GM19035 (cell line): Measurements from ENCODE around the gene SMURF2.

ENCODE experiments used
- ATAC-seq: cut with Tn5 transposase; IDR thresholded peaks from one replicate; pipeline ENCODE4 v1.9.1; 2021; ENCODE audit not compliant: unreplicated experiment

SMURF2 gene

DNA sequence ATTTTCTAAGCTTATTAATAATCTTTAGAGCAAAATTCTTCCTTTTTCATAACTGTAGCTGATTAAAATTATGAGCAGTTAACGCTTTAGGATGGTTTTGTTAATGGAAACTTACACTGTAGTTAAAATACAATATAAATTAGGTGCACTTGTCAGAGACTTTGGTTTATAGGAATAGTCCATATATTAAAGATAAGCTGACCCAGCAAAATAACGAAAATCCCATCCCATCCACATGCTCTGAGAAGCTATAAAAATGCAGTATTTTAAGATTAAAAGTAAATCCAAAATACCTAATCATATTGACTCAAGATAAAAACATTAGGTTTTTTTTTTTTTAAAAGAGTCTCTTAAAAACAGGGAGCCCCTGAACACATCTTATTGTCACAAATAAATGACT is 117.4 kb downstream of the SMURF2 start:
- no peak for ATAC-seq

GRCh38 chr17:64540118-64540776 is 121.9 kb downstream of the SMURF2 start:
- no peak for ATAC-seq

- no peak for ATAC-seq
Observed at GRCh38 chr17:64538508-64539130, 123.5 kb downstream of the SMURF2 start.

GRCh38 chr17:64537488-64537887 is 124.6 kb downstream of the SMURF2 start:
- no peak for ATAC-seq

GRCh38 chr17:64536913-64537312 is 125.2 kb downstream of the SMURF2 start:
- no peak for ATAC-seq

DNA sequence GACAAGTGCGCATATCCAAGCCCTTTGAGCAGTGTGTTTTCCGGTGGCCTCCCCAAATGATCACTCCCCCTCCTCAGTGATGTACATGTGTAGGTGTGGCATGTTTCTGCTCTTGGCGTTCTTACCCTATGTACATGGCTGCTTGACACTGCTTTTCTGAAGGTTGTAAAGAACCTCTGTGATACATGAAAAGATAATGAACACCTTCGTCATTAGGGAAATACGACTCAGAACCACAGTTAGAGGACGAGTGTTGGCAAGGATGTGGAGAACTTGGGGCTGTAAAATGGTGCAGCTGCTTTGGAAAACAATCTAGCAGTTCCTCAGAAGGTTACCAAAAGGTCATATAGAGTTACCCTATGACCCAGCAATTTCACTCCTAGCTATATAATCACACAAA is 126.8 kb downstream of the SMURF2 start:
- ATAC-seq: no peak

- ATAC-seq: no peak
Observed at GRCh38 chr17:64534187-64534586, 127.9 kb downstream of the SMURF2 start.

DNA sequence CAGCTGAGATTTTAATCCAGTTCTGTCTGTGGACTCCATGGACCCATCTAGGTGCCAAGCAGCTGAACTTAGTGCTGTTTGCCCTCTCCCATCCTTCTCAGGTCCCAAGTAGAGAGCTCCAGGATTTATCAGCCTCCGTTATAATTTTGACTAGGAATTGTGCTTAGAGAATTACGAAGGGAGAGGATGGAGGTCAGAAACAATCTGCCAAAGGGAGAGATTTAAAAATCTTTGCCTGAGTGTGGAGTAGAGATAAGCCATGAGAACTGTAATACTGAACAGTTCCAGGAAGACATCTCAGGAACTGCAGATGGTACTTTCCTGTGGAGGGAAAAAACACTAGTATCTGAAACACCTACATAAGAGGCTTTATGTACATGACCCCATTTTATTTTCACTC is 128.3 kb downstream of the SMURF2 start:
- ATAC-seq: no peak

- no peak for ATAC-seq
Observed at GRCh38 chr17:64532409-64532808, 129.7 kb downstream of the SMURF2 start.

- no peak for ATAC-seq
Observed at GRCh38 chr17:64531955-64532371, 130.1 kb downstream of the SMURF2 start.

DNA sequence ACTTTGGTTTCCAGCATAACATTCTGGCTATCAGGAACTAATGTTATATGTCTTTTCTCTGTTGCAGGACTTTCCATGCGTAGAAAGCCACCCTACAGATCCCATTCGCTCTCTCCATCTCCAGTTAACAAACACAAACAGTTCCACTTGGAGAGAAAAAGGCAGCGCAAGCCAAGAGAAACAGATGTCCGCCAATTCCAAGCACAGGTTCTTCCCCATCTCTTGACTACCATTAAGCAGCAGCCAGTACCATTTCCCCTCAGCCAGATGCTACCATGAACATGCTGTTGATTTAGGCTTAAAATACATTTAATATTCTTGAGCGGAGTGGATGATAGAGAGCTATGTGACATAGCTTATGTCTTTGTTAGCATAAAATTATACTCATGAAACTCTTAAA is 132.9 kb downstream of the SMURF2 start:
- no peak for ATAC-seq

DNA sequence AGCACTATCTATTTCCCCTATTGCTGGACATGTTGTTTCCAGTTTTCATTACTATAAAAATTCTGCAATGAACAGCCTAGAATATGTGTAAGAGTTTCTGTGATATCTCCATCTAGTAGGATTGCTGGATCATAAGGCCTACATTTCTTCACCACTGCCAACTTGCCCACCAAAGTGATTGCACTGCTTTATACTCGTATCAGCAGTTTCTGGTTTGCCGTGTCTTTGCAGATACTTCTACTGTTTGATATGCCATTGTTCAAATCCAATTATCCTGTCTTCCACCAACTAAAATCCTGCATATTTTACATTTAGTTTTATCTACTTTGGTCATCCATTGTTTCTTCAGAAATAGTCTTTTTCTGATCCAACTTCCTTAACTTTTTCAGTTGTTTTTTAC is 134.2 kb downstream of the SMURF2 start:
- no peak for ATAC-seq

DNA sequence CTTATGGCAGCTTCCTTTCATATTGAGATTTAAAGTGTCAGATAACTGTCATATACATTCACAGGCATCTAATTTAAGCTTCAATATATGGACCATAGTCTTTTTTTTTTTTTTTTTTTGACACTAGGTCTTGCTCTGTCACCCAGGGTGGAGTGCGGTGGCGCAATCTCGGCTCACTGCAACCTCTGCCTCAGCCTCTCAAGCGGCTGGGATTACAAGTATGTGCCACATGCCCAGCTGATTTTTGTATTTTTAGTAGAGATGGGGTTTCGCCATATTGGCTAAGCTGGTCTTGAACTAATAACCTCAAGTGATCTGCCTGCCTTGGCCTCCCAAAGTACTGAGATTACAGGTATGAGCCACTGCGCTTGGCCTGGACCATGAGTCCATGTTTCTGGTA is 141.7 kb downstream of the SMURF2 start:
- ATAC-seq: no peak

- no peak for ATAC-seq
Observed at GRCh38 chr17:64519601-64520000, 142.5 kb downstream of the SMURF2 start.

- no peak for ATAC-seq
Observed at GRCh38 chr17:64515829-64516228, 146.3 kb downstream of the SMURF2 start.

DNA sequence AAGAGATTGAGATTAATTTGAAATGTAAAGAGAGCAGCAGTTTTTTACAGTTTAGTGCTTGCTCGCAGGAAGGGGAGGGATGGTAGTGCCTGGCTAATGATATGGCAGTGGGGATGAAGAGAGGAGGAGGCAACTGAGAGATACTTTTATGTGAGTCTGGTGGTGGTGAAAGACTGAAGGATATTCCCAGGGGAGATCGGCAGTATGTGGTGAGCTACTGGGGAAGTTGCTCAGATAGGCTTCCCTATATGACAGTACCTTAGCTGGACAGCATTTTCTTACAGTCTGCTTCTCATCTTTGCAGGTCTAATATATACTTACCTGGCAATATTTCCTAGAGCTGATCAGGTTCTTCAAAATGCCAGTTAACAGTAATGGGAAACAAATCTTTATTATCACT is 146.7 kb downstream of the SMURF2 start:
- ATAC-seq: no peak

GRCh38 chr17:64509179-64509578 is 152.9 kb downstream of the SMURF2 start:
- ATAC-seq: no peak

DNA sequence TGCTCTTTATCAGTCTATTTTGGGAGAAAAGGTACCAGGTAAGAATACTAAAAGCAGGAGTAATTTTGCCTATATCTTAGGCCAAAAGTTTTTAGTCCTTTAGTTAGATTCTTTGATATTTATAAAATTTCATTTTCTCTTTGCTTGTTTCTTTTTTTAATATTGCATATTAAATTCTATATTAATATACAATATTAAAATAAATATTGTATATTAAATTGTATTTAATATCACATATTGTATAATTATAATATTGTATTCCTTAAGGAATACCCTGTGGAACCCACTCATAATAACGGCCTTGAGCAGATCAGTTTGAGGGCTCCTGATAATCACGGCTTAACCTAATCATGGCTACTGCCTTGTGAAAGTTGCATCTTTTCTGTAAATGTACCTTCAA is 153.4 kb downstream of the SMURF2 start:
- no peak for ATAC-seq

DNA sequence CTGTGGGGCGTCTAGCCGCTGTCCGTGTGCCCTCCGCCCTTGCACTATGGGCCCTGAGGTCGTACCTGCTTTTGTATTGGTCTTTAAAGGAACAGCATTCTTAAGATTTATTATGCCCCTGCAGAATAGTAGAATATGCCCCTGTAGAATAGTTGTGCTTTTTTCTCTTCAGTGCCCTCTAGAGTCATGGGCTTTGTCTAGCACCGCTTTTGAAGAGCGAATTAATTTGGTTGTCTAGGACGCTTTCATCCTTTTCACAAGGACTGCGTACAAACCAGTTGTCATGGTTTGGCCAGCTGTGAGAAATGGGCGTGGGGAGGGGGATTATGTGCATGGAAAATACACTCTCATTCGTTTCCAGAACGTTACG is 154.7 kb downstream of the SMURF2 start:
- ATAC-seq: peak; percentile 12

DNA sequence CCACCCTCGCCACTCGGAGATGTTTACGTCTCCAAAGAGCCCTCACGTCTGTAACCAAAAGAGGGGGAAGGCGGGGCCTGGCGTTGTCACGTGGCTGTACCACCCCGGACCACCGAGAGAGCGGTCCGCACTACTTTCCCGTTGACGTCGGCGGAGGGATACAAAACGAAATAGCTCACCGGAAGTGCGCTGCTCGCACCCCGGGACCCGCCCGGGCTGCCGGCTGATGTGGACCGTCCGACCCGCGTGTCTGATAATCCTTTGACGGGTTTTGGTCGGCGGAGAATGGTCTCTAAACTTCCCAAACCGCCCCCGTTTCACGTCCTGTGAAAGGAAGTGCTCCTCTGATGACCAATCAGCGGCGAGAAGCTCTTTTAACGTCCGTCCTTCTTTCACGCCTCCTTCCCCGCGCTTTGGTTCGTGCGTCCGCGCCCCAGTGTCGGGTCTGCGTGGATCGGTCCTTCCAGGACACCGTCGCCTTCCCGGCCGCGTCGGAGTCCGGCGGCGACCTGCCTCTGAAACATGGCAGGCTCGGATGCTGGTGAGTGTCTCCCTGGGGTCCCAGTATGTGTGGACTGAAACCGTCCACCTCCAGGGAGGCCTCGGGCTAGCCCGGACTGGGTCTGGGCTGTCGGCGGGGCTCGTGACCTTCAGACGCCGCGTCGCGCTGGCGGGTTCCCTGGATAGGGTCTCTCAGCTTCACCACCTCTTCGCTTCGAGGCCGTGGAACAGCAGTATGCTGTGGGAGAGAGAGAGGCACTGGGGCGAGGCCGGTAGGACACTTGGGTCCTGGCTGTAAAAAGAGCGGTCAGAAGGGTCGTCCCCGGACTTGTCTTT is 155.3 kb downstream of the SMURF2 start, which contains the start of gene CEP95:
CEP95 (plus strand) TSS at position 402 of the 837 bp plus-strand sequence; CDS start at position 523, 121 bp downstream.
- ATAC-seq: peak; percentile 56

DNA sequence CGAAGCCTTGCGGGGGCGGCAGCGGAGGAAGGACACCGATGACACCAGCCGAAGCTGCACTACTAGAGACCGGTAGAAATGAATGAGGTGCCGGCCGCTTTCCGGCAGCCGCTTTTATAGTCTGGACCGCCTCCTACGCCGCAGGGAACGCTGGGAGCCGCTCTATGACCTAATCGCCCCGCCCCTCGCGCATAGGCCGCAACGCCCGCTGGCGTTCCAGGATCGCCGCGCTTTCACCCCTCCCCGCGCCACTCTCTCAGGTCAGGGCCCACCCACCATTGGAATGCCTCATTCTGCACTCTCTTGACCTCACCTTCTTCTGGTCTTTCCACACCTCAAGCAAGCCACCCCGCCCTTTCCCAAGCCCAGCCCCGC is 155.9 kb downstream of the SMURF2 start, which contains the start of gene DDX5:
DDX5 (minus strand) TSS at position 89 of the 375 bp plus-strand sequence. CDS start 170 bp downstream, outside the sequence.
- ATAC-seq: peak; percentile 58
